ENCODE data around the gene GALNT2.

Gene GALNT2

GRCh38 chr1:230031131-230031530, 35.9 kb upstream of the GALNT2 start:
- Histone ChIP-seq H3K27me3 (ENCODE audit: insufficient read depth, low read length) (no peaks in the 10 kb centered on the region), H2AFZ (ENCODE audit: low read length, unreplicated experiment) (no peak overlapping the region)

GRCh38 chr1:230032516-230033281, 34.3 kb upstream of the GALNT2 start:
- Histone ChIP-seq H2AFZ (ENCODE audit: low read length, unreplicated experiment) (no peak overlapping the region), H3K4me1 (ENCODE audit: control insufficient read depth, insufficient read depth, low read length, unreplicated experiment) (no peaks in the 10 kb centered on the region), H3K36me3 (ENCODE audit: insufficient read depth, low read length) (no peaks in the 10 kb centered on the region), H3K79me2 (ENCODE audit: control insufficient read depth, insufficient read depth, low read length, unreplicated experiment) (no peaks in the 10 kb centered on the region), H3K27ac (ENCODE audit: low read depth, low read length) (no peak overlapping the region), H3K27me3 (ENCODE audit: insufficient read depth, low read length) (peaks cover 4% of the 10 kb centered on the region; the same call in 1 of the 2 replicates), H3K4me3 (ENCODE audit: low read depth, low read length) (no peak overlapping the region)

More at GRCh38 chr1:230031131-230031530, 35.9 kb upstream of the GALNT2 start:
- Histone ChIP-seq H3K27ac (ENCODE audit: low read depth, low read length) (no peak overlapping the region), H3K36me3 (ENCODE audit: insufficient read depth, low read length) (no peaks in the 10 kb centered on the region), H3K4me3 (ENCODE audit: low read depth, low read length) (no peak overlapping the region), H3K4me1 (ENCODE audit: control insufficient read depth, insufficient read depth, low read length, unreplicated experiment) (no peaks in the 10 kb centered on the region), H3K79me2 (ENCODE audit: control insufficient read depth, insufficient read depth, low read length, unreplicated experiment) (no peaks in the 10 kb centered on the region)

DNA sequence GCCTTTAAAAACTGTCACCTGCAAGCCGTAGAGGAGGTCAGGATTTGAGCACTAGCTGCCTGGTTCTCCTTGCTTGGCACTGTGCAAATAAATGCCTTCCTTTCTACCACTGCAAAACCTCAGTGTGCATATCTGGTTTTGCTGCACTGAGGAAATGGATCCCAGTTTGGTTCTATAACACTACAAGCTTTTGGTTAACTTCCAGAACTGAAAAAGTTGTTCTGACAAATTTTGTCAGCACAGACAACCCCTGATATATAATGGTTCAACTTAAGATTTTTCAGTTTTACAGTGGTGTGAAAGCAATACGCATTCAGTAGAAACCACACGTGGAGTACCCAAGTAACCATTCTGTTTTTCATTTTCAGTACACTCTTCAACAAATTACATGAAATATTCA, 29.8 kb upstream of the GALNT2 start:
- Histone ChIP-seq H3K4me1 (ENCODE audit: control insufficient read depth, insufficient read depth, low read length, unreplicated experiment) (no peaks in the 10 kb centered on the region), H3K36me3 (ENCODE audit: insufficient read depth, low read length) (no peaks in the 10 kb centered on the region), H3K4me3 (ENCODE audit: low read depth, low read length) (no peak overlapping the region), H3K79me2 (ENCODE audit: control insufficient read depth, insufficient read depth, low read length, unreplicated experiment) (no peaks in the 10 kb centered on the region), H3K27ac (ENCODE audit: low read depth, low read length) (no peak overlapping the region), H2AFZ (ENCODE audit: low read length, unreplicated experiment) (no peak overlapping the region), H3K27me3 (ENCODE audit: insufficient read depth, low read length) (peaks cover 6% of the 10 kb centered on the region; the same call in 1 of the 2 replicates)

DNA sequence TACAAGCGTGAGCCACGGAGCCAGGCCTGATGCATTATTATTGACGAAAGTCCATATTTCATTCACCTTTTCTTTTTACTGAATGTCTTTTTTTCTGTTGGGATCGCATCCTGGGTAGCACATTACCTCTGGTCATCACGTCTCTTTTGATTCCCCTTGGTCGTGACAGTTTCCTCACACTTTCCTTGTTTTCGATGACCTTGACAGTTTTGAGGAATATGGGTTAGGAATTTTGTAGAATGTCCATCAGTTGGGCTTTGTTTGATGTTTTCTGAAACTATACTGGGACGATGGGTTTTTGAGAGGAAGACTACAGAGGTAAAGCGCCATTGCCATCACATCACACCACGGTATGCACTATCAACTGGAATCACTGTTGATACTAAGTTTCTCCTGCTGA, 26.6 kb upstream of the GALNT2 start:
- no peak overlapping the region for H3K4me3 ChIP-seq (ENCODE audit: low read depth, low read length)
- H3K27ac ChIP-seq (ENCODE audit: low read depth, low read length): no peak overlapping the region

GRCh38 chr1:230043081-230043480, 24.0 kb upstream of the GALNT2 start:
- Histone ChIP-seq H3K4me1 (ENCODE audit: control insufficient read depth, insufficient read depth, low read length, unreplicated experiment) (no peaks in the 10 kb centered on the region), H3K27ac (ENCODE audit: low read depth, low read length) (no peak overlapping the region), H3K79me2 (ENCODE audit: control insufficient read depth, insufficient read depth, low read length, unreplicated experiment) (no peaks in the 10 kb centered on the region), H3K27me3 (ENCODE audit: insufficient read depth, low read length) (peaks cover 25% of the 10 kb centered on the region), H3K4me3 (ENCODE audit: low read depth, low read length) (no peak overlapping the region), H2AFZ (ENCODE audit: low read length, unreplicated experiment) (no peak overlapping the region), H3K36me3 (ENCODE audit: insufficient read depth, low read length) (no peaks in the 10 kb centered on the region)

More for the DNA sequence above, 26.6 kb upstream of the GALNT2 start:
- Histone ChIP-seq H3K79me2 (ENCODE audit: control insufficient read depth, insufficient read depth, low read length, unreplicated experiment) (no peaks in the 10 kb centered on the region), H3K27me3 (ENCODE audit: insufficient read depth, low read length) (peaks cover 21% of the 10 kb centered on the region), H3K4me1 (ENCODE audit: control insufficient read depth, insufficient read depth, low read length, unreplicated experiment) (no peaks in the 10 kb centered on the region), H2AFZ (ENCODE audit: low read length, unreplicated experiment) (no peak overlapping the region), H3K36me3 (ENCODE audit: insufficient read depth, low read length) (no peaks in the 10 kb centered on the region)

DNA sequence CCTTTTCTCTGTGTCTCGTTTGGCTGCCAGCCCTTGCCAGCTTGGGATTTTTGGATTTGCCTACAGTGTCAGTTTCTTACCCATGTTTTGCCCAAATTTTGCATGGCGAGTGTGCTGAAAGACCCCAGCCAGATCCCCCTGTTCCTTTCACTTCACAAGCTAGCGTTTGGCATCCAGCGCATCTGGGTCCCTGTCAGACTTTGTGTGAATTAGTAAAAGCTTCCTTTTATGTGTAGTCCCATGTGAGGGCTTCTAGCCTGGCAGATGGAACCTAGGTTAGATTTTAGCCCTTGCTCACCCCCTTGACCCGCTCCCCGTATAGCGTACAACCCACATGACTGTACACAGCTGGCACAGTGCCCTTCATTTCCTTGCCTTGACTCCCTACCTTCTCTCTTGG, 22.3 kb upstream of the GALNT2 start:
- Histone ChIP-seq H3K4me1 (ENCODE audit: control insufficient read depth, insufficient read depth, low read length, unreplicated experiment) (no peaks in the 10 kb centered on the region), H2AFZ (ENCODE audit: low read length, unreplicated experiment) (no peak overlapping the region), H3K36me3 (ENCODE audit: insufficient read depth, low read length) (no peaks in the 10 kb centered on the region), H3K79me2 (ENCODE audit: control insufficient read depth, insufficient read depth, low read length, unreplicated experiment) (no peaks in the 10 kb centered on the region), H3K27me3 (ENCODE audit: insufficient read depth, low read length) (peaks cover 34% of the 10 kb centered on the region), H3K27ac (ENCODE audit: low read depth, low read length) (no peak overlapping the region), H3K4me3 (ENCODE audit: low read depth, low read length) (no peak overlapping the region)

GRCh38 chr1:230047114-230047865, 19.7 kb upstream of the GALNT2 start:
- peaks cover 34% of the 10 kb centered on the region for H3K27me3 ChIP-seq (ENCODE audit: insufficient read depth, low read length)
- no peak overlapping the region for H3K27ac ChIP-seq (ENCODE audit: low read depth, low read length)
- no peaks in the 10 kb centered on the region for H3K4me1 ChIP-seq (ENCODE audit: control insufficient read depth, insufficient read depth, low read length, unreplicated experiment)
- H2AFZ ChIP-seq (ENCODE audit: low read length, unreplicated experiment): no peak overlapping the region
- H3K4me3 ChIP-seq (ENCODE audit: low read depth, low read length): no peak overlapping the region
- no peaks in the 10 kb centered on the region for H3K79me2 ChIP-seq (ENCODE audit: control insufficient read depth, insufficient read depth, low read length, unreplicated experiment)
- no peaks in the 10 kb centered on the region for H3K36me3 ChIP-seq (ENCODE audit: insufficient read depth, low read length)

GRCh38 chr1:230048322-230048721, 18.7 kb upstream of the GALNT2 start:
- Histone ChIP-seq H3K4me1 (ENCODE audit: control insufficient read depth, insufficient read depth, low read length, unreplicated experiment) (no peaks in the 10 kb centered on the region), H3K79me2 (ENCODE audit: control insufficient read depth, insufficient read depth, low read length, unreplicated experiment) (no peaks in the 10 kb centered on the region), H3K27me3 (ENCODE audit: insufficient read depth, low read length) (peaks cover 28% of the 10 kb centered on the region; the same call in 1 of the 2 replicates), H3K36me3 (ENCODE audit: insufficient read depth, low read length) (no peaks in the 10 kb centered on the region), H2AFZ (ENCODE audit: low read length, unreplicated experiment) (no peak overlapping the region), H3K4me3 (ENCODE audit: low read depth, low read length) (no peak overlapping the region), H3K27ac (ENCODE audit: low read depth, low read length) (no peak overlapping the region)

GRCh38 chr1:230048922-230049321, 18.1 kb upstream of the GALNT2 start:
- Histone ChIP-seq H3K27me3 (ENCODE audit: insufficient read depth, low read length) (peaks cover 22% of the 10 kb centered on the region; the same call in 1 of the 2 replicates), H3K4me1 (ENCODE audit: control insufficient read depth, insufficient read depth, low read length, unreplicated experiment) (no peaks in the 10 kb centered on the region), H3K27ac (ENCODE audit: low read depth, low read length) (no peak overlapping the region), H3K4me3 (ENCODE audit: low read depth, low read length) (no peak overlapping the region), H3K36me3 (ENCODE audit: insufficient read depth, low read length) (no peaks in the 10 kb centered on the region), H2AFZ (ENCODE audit: low read length, unreplicated experiment) (no peak overlapping the region), H3K79me2 (ENCODE audit: control insufficient read depth, insufficient read depth, low read length, unreplicated experiment) (no peaks in the 10 kb centered on the region)

- H3K4me1 ChIP-seq (ENCODE audit: control insufficient read depth, insufficient read depth, low read length, unreplicated experiment): no peaks in the 10 kb centered on the region
- H3K4me3 ChIP-seq (ENCODE audit: low read depth, low read length): no peak overlapping the region
- no peak overlapping the region for H3K27ac ChIP-seq (ENCODE audit: low read depth, low read length)
- no peaks in the 10 kb centered on the region for H3K36me3 ChIP-seq (ENCODE audit: insufficient read depth, low read length)
- peaks cover 25% of the 10 kb centered on the region; the same call in 1 of the 2 replicates for H3K27me3 ChIP-seq (ENCODE audit: insufficient read depth, low read length)
- no peak overlapping the region for H2AFZ ChIP-seq (ENCODE audit: low read length, unreplicated experiment)
- H3K79me2 ChIP-seq (ENCODE audit: control insufficient read depth, insufficient read depth, low read length, unreplicated experiment): no peaks in the 10 kb centered on the region
Observed at GRCh38 chr1:230049731-230050130, 17.3 kb upstream of the GALNT2 start.
